Measurements from ENCODE around the gene TAS2R4. TPM values are rescaled to one million over a fixed set of nuclear protein-coding genes. Genes with fewer than 3 reads are reported as not detected.

Gene TAS2R4
- total and polyA plus RNA-seq, 2 of the 8 experiments (the other 6 are each of a cell fraction or from before 2014, with no cell fraction given) = 0.88 to 1.3 TPM

GRCh38 chr7:141820067-141820466 lies 43.6 kb downstream of the TAS2R4 start:
- H3K18ac ChIP-seq (ENCODE audit: extremely low read depth, low read length) = no peak overlapping the region
- no peaks in the 10 kb centered on the region for H3K79me1 ChIP-seq (ENCODE audit: low read depth, low read length)
- H4K8ac ChIP-seq (ENCODE audit: extremely low read depth, insufficient read depth, low read length) = no peak overlapping the region
- no peak overlapping the region for H2BK12ac ChIP-seq (ENCODE audit: low read depth, low read length)
- H2BK120ac ChIP-seq (replicated peaks; ENCODE audit: low read depth, low read length) = no peak overlapping the region
- H4K91ac ChIP-seq (replicated peaks; ENCODE audit: insufficient read length, low read length) = no peak overlapping the region
- H3K9me3 ChIP-seq (ENCODE audit: insufficient read depth in 2 of 2, low read depth in 1 of 2, low read length in 1 of 2) = no peaks in the 10 kb centered on the region; a peak in 1 of 4 replicates
- no peaks in the 10 kb centered on the region for H3K36me3 ChIP-seq (ENCODE audit: control insufficient read depth in 2 of 4, insufficient read depth in 4 of 4, low read length in 3 of 4)
- H3K79me2 ChIP-seq (ENCODE audit: control insufficient read depth in 1 of 2, insufficient read depth in 2 of 2, low read length in 2 of 2) = no peaks in the 10 kb centered on the region
- CTCF ChIA-PET (ENCODE audit: partially characterized antibody) = no interaction called here
- no peak overlapping the region for H2AFZ ChIP-seq (ENCODE audit: low read length)
- H2AK5ac ChIP-seq (ENCODE audit: low read depth, low read length) = no peak overlapping the region
- peaks cover 0 to 2% (median 0%) of the 10 kb centered on the region in 4 experiments; a peak in 1 of 7 replicates for H3K4me1 ChIP-seq (replicated peaks in 1 of 4; ENCODE audit: control insufficient read depth in 3 of 4, insufficient read depth in 4 of 4, low read length in 3 of 4)
- no peak overlapping the region for H2BK5ac ChIP-seq (ENCODE audit: low read depth, low read length)
- no peak overlapping the region for H3K4me2 ChIP-seq (ENCODE audit: insufficient read depth in 1 of 2, low read depth in 2 of 2, low read length in 2 of 2)
- no peak overlapping the region for H3K27ac ChIP-seq (ENCODE audit: low read depth, low read length)
- H2BK15ac ChIP-seq (ENCODE audit: low read length) = no peak overlapping the region
- no peak for DNase-seq (ENCODE audit: low read depth in 1 of 2, low spot score in 2 of 2)
- POLR2A ChIA-PET (ENCODE audit: partially characterized antibody) = no interaction called here
- H3K4me3 ChIP-seq (ENCODE audit: extremely low read depth in 1 of 4, insufficient read depth in 2 of 4, low read depth in 3 of 4, low read length in 4 of 4) = no peak overlapping the region
- H4K20me1 ChIP-seq (replicated peaks in 1 of 2; ENCODE audit: control insufficient read depth in 1 of 2, insufficient read depth in 2 of 2, low read length in 2 of 2) = no peaks in the 10 kb centered on the region
- no peak overlapping the region for H2BK20ac ChIP-seq (ENCODE audit: low read length)
- H3K4ac ChIP-seq (replicated peaks; ENCODE audit: insufficient read length, low read depth, low read length) = no peak overlapping the region
- H3K56ac ChIP-seq (replicated peaks; ENCODE audit: insufficient read length, low read depth, low read length) = no peak overlapping the region
- H3K27me3 ChIP-seq (replicated peaks in 1 of 4; ENCODE audit: control insufficient read depth in 3 of 4, extremely low read depth in 1 of 4, insufficient read depth in 3 of 4, low read length in 3 of 4) = no peaks in the 10 kb centered on the region
- H3K23ac ChIP-seq (ENCODE audit: insufficient read length) = no peak overlapping the region
- no peak overlapping the region for H3K9ac ChIP-seq (replicated peaks in 1 of 4; ENCODE audit: extremely low read depth in 1 of 4, low read depth in 3 of 4, low read length in 3 of 4)
- H4K5ac ChIP-seq (ENCODE audit: insufficient read length, low read depth, low read length) = no peak overlapping the region
- FAIRE-seq = no peak
- no peak overlapping the region for H3K14ac ChIP-seq (ENCODE audit: insufficient read length)
- 88% methylated on average over 1 of the region's 1 CpG; no CpG with 5 or more reads in 1 of the 2 experiments for WGBS, 2 experiments (ENCODE audit: extremely low coverage in 1 of 2, insufficient coverage in 1 of 2, insufficient read length in 1 of 2, insufficient replicate concordance in 2 of 2, low coverage in 1 of 2, low lambda C conversion rate in 2 of 2, missing lambda C conversion rate in 1 of 2)
- no peaks in the 10 kb centered on the region for H3K23me2 ChIP-seq (ENCODE audit: low read depth, low read length)
- TF ChIP-seq CEBPB (IDR thresholded peaks at IDR 0.05; ENCODE audit: low read depth, low read length) = no peak
- TF ChIP-seq PHF8 (conservative IDR thresholded peaks at IDR 0.05; ENCODE audit: low read depth, low read length) = no peak
- TF ChIP-seq NANOG (IDR thresholded peaks at IDR 0.05; ENCODE audit: insufficient read depth, low read depth, low read length, poor library complexity, severe bottlenecking) = no peak
- no peak for TF ChIP-seq SP2 (IDR thresholded peaks at IDR 0.05; ENCODE audit: low read length)
- no peak for TF ChIP-seq KDM5A (IDR thresholded peaks at IDR 0.05; ENCODE audit: low read length)
- no peak for TF ChIP-seq EGR1 (IDR thresholded peaks at IDR 0.05; ENCODE audit: borderline replicate concordance, low read depth, low read length)
- no peak for TF ChIP-seq SAP30 (IDR thresholded peaks at IDR 0.05; ENCODE audit: insufficient read depth, insufficient replicate concordance, low read length)
- no peak for TF ChIP-seq ASH2L (IDR thresholded peaks at IDR 0.05; ENCODE audit: low read length)
- no peak for TF ChIP-seq POLR2A (IDR thresholded peaks at IDR 0.05; ENCODE audit: control extremely low read depth in 1 of 2, low read depth in 2 of 2, low read length in 2 of 2)
- no peak for TF ChIP-seq SIX5 (IDR thresholded peaks at IDR 0.05; ENCODE audit: low read depth, low read length)
